Sigmoid colon (tissue), 7 donors: Measurements from ENCODE around the gene INTS15. TPM values are rescaled to one million over a fixed set of nuclear protein-coding genes. Genes with fewer than 3 reads are reported as not detected.

ENCODE experiments used
- DNase-seq: peaks from one replicate; pipeline ENCODE4 v3.0.0-alpha.2; 2019
- H3K27ac ChIP-seq, 4 donors: fragments of 200-600 bp; sonication (generic); one replicate each; pipeline ENCODE4 v1.5.1; 2016 to 2019; ENCODE audit warnings: mild to moderate bottlenecking in 1 of 4
- H3K27me3 ChIP-seq, 3 donors: fragments of 200-600 bp; sonication (generic); one replicate each; pipeline ENCODE4 v1.5.1; 2019; ENCODE audit warnings: mild to moderate bottlenecking in 1 of 3
- H3K36me3 ChIP-seq, 4 donors: fragments of 200-600 bp; sonication (generic); one replicate each; pipeline ENCODE4 v1.5.1; 2016 to 2019
- H3K4me1 ChIP-seq, 4 donors: fragments of 200-600 bp; sonication (generic); one replicate each; pipeline ENCODE4 v1.5.1; 2017 to 2019
- H3K4me3 ChIP-seq, 4 donors: fragments of 200-600 bp; sonication (generic); one replicate each; pipeline ENCODE4 v1.5.1; 2017 to 2019; ENCODE audit warnings: mild to moderate bottlenecking in 2 of 4, moderate library complexity in 1 of 4
- H3K9me3 ChIP-seq, 4 donors: fragments of 200-600 bp in 3 of 4; sonication (generic) in 3 of 4; one replicate each; pipeline versions ENCODE4 v1.5.1 to v1.6.1; 2013 to 2019
- CTCF ChIP-seq, 4 experiments: fragments of 450-650 bp in 3 of 4; fragments of 200-600 bp in 1 of 4; IDR thresholded peaks; one replicate each; pipeline ENCODE4 v1.5.1; 2016 to 2019; ENCODE audit warnings: antibody characterized with exemption in 4 of 4, mild to moderate bottlenecking in 3 of 4, moderate library complexity in 2 of 4
- EP300 ChIP-seq, 4 donors: sonication (generic); formaldehyde crosslinking; IDR thresholded peaks; one replicate each; pipeline ENCODE4 v1.6.1; 2017; ENCODE audit warnings: antibody characterized with exemption in 4 of 4
- POLR2A ChIP-seq, 2 donors: fragments of 450-650 bp; IDR thresholded peaks; one replicate each; pipeline ENCODE4 v1.6.1; 2016; ENCODE audit warnings: antibody characterized with exemption in 2 of 2, mild to moderate bottlenecking in 2 of 2, moderate library complexity in 2 of 2
- POLR2AphosphoS5 ChIP-seq, 4 donors: sonication (generic); formaldehyde crosslinking; IDR thresholded peaks; one replicate each; pipeline ENCODE4 v1.6.1; 2017; ENCODE audit warnings: antibody characterized with exemption in 4 of 4
- WGBS, 2 donors: extraction: QIAGEN DNeasy Blood & Tissue Kit; methylation state at CpG; one replicate each; pipeline ENCODE4 v1.1.7; 2013; 5-methylcytosine and 5-hydroxymethylcytosine counted together
- intact Hi-C: fragments of 100-400 bp; cut with DNase I; formaldehyde crosslinking; loops from one replicate; pipeline ENCODE4 v1.15.1; 2023
- polyA plus RNA-seq, 3 donors: library from polyadenylated mRNA; stranded (reverse); fragments of 200-250 nt; gene quantifications; one replicate each; pipeline ENCODE4 v1.2.3, GENCODE V29; 2013
- total RNA-seq, 4 donors: library from RNA; depleted of rRNA; stranded (reverse); fragments of >200 nt; gene quantifications; one replicate each; pipeline ENCODE4 v1.1.0, GENCODE V29; 2016
- donor health status: healthy with polysubstance abuse.
- donor health status: Bipolar disorder and iron deficiency.
- donor health status: healthy.

INTS15 gene
- total and polyA plus RNA-seq, 7 donors, result 10.4 to 30.2 (median 18.1) TPM

GRCh38 chr7:6647541-6647940, 57.7 kb downstream of the INTS15 start:
- 96% methylated on average over 14 of the region's 14 CpGs for WGBS, 2 donors
- intact Hi-C loops, result no loop called here
- no peak for DNase-seq

GRCh38 chr7:6648066-6648814, 58.4 kb downstream of the INTS15 start:
- DNase-seq, result no peak
- peaks cover 11 to 97% (median 45%) of the 10 kb centered on the region in 4 donors for H3K36me3 ChIP-seq
- H3K4me1 ChIP-seq, result no peaks in the 10 kb centered on the region
- H3K27me3 ChIP-seq, result no peaks in the 10 kb centered on the region
- TF ChIP-seq CTCF (IDR thresholded peaks at IDR 0.05) (no peak), POLR2A (IDR thresholded peaks at IDR 0.05) (no peak), POLR2AphosphoS5 (IDR thresholded peaks at IDR 0.05) (no peak), EP300 (IDR thresholded peaks at IDR 0.05) (no peak)
- intact Hi-C loops, result no loop called here
- no peaks in the 10 kb centered on the region for H3K9me3 ChIP-seq
- H3K4me3 ChIP-seq, result no peak overlapping the region
- H3K27ac ChIP-seq, result no peak overlapping the region
- WGBS, 2 donors, result 95 to 97% methylated on average over 17 of the region's 17 CpGs

More at GRCh38 chr7:6647541-6647940, 57.7 kb downstream of the INTS15 start:
- H3K9me3 ChIP-seq, result no peaks in the 10 kb centered on the region
- H3K27ac ChIP-seq, result no peak overlapping the region
- H3K27me3 ChIP-seq, result no peaks in the 10 kb centered on the region
- H3K4me1 ChIP-seq, result no peaks in the 10 kb centered on the region
- TF ChIP-seq POLR2AphosphoS5 (IDR thresholded peaks at IDR 0.05), result no peak
- no peak for TF ChIP-seq EP300 (IDR thresholded peaks at IDR 0.05)
- TF ChIP-seq CTCF (IDR thresholded peaks at IDR 0.05), result no peak
- no peak for TF ChIP-seq POLR2A (IDR thresholded peaks at IDR 0.05)
- H3K4me3 ChIP-seq, result no peak overlapping the region
- H3K36me3 ChIP-seq, result peaks cover 9 to 97% (median 45%) of the 10 kb centered on the region in 4 donors

- Histone ChIP-seq H3K27ac (no peak overlapping the region), H3K36me3 (peaks cover 11 to 93% (median 42%) of the 10 kb centered on the region in 4 donors), H3K27me3 (no peaks in the 10 kb centered on the region), H3K4me3 (no peak overlapping the region), H3K4me1 (no peaks in the 10 kb centered on the region), H3K9me3 (no peaks in the 10 kb centered on the region)
- no peak for DNase-seq
- intact Hi-C loops, result no loop called here
- WGBS, 2 donors, result 95 to 96% methylated on average over 5 of the region's 5 CpGs
- TF ChIP-seq POLR2A (IDR thresholded peaks at IDR 0.05) (no peak), CTCF (IDR thresholded peaks at IDR 0.05) (no peak), EP300 (IDR thresholded peaks at IDR 0.05) (no peak), POLR2AphosphoS5 (IDR thresholded peaks at IDR 0.05) (no peak)
These were observed 58.9 kb downstream of the INTS15 start for GRCh38 chr7:6648815-6649104.

- 88 to 94% methylated on average over 13 of the region's 13 CpGs for WGBS, 2 donors
- intact Hi-C loops, result no loop called here
- Histone ChIP-seq H3K9me3 (no peaks in the 10 kb centered on the region), H3K27ac (no peak overlapping the region), H3K27me3 (no peaks in the 10 kb centered on the region), H3K4me3 (no peak overlapping the region), H3K36me3 (peaks cover 11 to 93% (median 42%) of the 10 kb centered on the region in 4 donors), H3K4me1 (no peaks in the 10 kb centered on the region)
- TF ChIP-seq POLR2A (IDR thresholded peaks at IDR 0.05) (no peak), EP300 (IDR thresholded peaks at IDR 0.05) (no peak), POLR2AphosphoS5 (IDR thresholded peaks at IDR 0.05) (no peak), CTCF (IDR thresholded peaks at IDR 0.05) (no peak)
- peak; percentile 60 for DNase-seq
These were observed 59.6 kb downstream of the INTS15 start for GRCh38 chr7:6649241-6649961.
